ENCODE measurements around the gene GIN1.

DNA sequence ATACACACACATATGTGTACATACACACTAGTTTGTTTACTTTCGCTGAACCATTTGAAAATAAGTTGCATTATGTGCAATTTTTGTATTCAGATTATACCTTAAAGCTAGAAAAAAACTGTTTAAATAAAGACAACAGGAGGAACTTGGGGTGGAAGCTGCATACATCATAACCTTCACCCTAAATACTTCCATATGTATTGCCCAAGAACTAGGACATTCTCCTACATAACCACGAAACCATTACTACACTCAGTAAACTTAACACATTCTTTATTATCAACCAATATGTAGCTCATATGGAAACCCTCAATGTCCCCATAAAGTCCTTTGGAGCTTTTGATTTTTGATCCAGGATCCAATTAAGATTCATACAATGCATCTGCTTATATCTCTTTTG is 83.3 kb downstream of the GIN1 start:
- TF ChIP-seq, protein P1, sequence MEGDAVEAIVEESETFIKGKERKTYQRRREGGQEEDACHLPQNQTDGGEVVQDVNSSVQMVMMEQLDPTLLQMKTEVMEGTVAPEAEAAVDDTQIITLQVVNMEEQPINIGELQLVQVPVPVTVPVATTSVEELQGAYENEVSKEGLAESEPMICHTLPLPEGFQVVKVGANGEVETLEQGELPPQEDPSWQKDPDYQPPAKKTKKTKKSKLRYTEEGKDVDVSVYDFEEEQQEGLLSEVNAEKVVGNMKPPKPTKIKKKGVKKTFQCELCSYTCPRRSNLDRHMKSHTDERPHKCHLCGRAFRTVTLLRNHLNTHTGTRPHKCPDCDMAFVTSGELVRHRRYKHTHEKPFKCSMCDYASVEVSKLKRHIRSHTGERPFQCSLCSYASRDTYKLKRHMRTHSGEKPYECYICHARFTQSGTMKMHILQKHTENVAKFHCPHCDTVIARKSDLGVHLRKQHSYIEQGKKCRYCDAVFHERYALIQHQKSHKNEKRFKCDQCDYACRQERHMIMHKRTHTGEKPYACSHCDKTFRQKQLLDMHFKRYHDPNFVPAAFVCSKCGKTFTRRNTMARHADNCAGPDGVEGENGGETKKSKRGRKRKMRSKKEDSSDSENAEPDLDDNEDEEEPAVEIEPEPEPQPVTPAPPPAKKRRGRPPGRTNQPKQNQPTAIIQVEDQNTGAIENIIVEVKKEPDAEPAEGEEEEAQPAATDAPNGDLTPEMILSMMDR (IDR thresholded peaks at IDR 0.05), result no peak
- no peak for TF ChIP-seq EZH2 (IDR thresholded peaks at IDR 0.05; ENCODE audit: borderline replicate concordance, insufficient read depth, low read depth, low read length, poor library complexity, severe bottlenecking)
